HG03571 (cell line): Measurements from ENCODE around the gene BCAN.
"Not testable (repeated sequence)": the region's sequence is repeated elsewhere in the genome, so short reads cannot be mapped to it uniquely, and the experiment has no call there.

ENCODE experiments used
- ATAC-seq: cut with Tn5 transposase; IDR thresholded peaks from one replicate; pipeline ENCODE4 v1.9.1; 2021; ENCODE audit not compliant: unreplicated experiment

The BCAN gene

GRCh38 chr1:156641761-156642264, at the start of gene BCAN:
Gene BCAN, plus strand, starts transcription at chr1:156642117. Its CDS starts 3,938 bp downstream, at chr1:156646055.
- ATAC-seq = no peak

GRCh38 chr1:156592158-156592909, 49.6 kb upstream of the BCAN start:
- ATAC-seq = no peak

GRCh38 chr1:156592910-156593660, 48.8 kb upstream of the BCAN start:
- no peak for ATAC-seq

GRCh38 chr1:156593661-156593989, 48.3 kb upstream of the BCAN start:
- no peak for ATAC-seq

- ATAC-seq = no peak
These were observed 47.7 kb upstream of the BCAN start for GRCh38 chr1:156594190-156594589.

- no peak for ATAC-seq
These were observed 46.9 kb upstream of the BCAN start for GRCh38 chr1:156595016-156595415.

GRCh38 chr1:156596426-156596825, 45.5 kb upstream of the BCAN start:
- ATAC-seq = no peak

GRCh38 chr1:156598125-156598524, 43.8 kb upstream of the BCAN start:
- no peak for ATAC-seq

GRCh38 chr1:156598731-156599432, 43.0 kb upstream of the BCAN start:
- no peak for ATAC-seq

- ATAC-seq = no peak
These were observed 42.1 kb upstream of the BCAN start for GRCh38 chr1:156599811-156600210.

GRCh38 chr1:156600733-156601121, 41.2 kb upstream of the BCAN start:
- peak; percentile 13 for ATAC-seq

GRCh38 chr1:156601122-156601830, 40.6 kb upstream of the BCAN start, which contains the start of gene GPATCH4:
Gene GPATCH4, minus strand, starts transcription at chr1:156601479.
- peak; percentile 43 for ATAC-seq

GRCh38 chr1:156601892-156602291, 40.0 kb upstream of the BCAN start:
- ATAC-seq = peak; percentile 10

GRCh38 chr1:156602557-156602993, 39.3 kb upstream of the BCAN start:
- ATAC-seq = no peak

GRCh38 chr1:156607344-156607743, 34.6 kb upstream of the BCAN start:
- not testable (repeated sequence) for ATAC-seq

- no peak for ATAC-seq
These were observed 33.8 kb upstream of the BCAN start for GRCh38 chr1:156608036-156608674.

- no peak for ATAC-seq
These were observed 32.9 kb upstream of the BCAN start for GRCh38 chr1:156608981-156609380.

- ATAC-seq = not testable (repeated sequence)
These were observed 31.8 kb upstream of the BCAN start for GRCh38 chr1:156610072-156610471.

GRCh38 chr1:156612666-156613065, 29.3 kb upstream of the BCAN start:
- no peak for ATAC-seq

GRCh38 chr1:156615946-156616345, 26.0 kb upstream of the BCAN start:
- ATAC-seq = no peak
